DMS153 treated with DMSO at 0.1 percent for 48 hours (cell line): ENCODE measurements around the gene SLC23A2.
A peak's percentile ranks its signal among the peaks of the same experiment; 100 is the strongest.
"Not testable (repeated sequence)": the region's sequence is repeated elsewhere in the genome, so short reads cannot be mapped to it uniquely, and the experiment has no call there.

Source experiments
- DNase-seq: peaks from one replicate; lab custom pipeline; 2025; ENCODE audit not compliant: unreplicated experiment; lab: John Stamatoyannopoulos, UW

SLC23A2 gene

GRCh38 chr20:4880051-4880450 lies 121.3 kb downstream of the SLC23A2 start:
- DNase-seq, result no peak

DNA sequence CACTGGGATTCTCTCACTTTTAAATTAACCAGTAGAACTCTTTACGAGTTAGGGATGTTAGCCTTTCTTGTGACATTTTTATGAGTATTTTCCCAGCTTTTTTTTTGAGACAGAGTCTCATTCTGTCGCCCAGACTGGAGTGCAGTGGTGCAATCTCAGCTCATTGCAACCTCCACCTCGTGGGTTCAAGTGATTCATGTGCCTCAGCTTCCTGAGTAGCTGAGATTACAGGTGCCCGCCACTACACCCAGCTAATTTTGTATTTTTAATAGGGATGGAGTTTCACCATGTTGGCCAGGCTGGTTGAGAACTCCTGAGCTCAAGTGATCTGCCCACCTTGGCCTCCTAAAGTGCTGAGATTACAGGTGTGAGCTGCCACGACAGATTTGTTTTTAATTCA lies 123.2 kb downstream of the SLC23A2 start:
- not testable (repeated sequence) for DNase-seq

GRCh38 chr20:4876731-4877130 lies 124.6 kb downstream of the SLC23A2 start:
- peak; percentile 16 for DNase-seq

GRCh38 chr20:4876301-4876700 lies 125.0 kb downstream of the SLC23A2 start:
- DNase-seq, result no peak

DNA sequence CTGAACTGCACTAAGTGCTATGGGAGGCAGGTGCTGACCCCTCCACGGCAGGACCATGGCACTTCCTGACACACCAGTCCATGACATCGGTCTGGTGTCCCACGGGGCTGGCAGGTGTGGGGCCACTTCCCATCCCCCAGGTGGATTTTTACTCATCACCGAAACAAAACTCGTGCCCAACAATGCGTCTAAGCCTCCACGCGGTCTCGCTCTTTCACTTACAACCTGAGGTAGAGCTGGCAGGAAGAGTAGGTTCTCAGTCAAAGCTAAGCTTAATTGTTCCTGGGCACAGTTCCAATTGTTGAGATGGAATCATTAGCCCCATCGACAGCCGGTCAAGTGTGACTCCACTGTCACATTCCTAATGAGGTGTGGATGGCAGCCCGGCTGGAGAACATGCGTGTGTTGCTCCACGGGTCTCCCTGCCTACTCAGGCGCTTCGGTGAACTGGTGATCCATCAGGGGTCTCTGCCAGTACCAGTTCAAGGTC lies 125.7 kb downstream of the SLC23A2 start:
- DNase-seq, result peak; percentile 93

DNA sequence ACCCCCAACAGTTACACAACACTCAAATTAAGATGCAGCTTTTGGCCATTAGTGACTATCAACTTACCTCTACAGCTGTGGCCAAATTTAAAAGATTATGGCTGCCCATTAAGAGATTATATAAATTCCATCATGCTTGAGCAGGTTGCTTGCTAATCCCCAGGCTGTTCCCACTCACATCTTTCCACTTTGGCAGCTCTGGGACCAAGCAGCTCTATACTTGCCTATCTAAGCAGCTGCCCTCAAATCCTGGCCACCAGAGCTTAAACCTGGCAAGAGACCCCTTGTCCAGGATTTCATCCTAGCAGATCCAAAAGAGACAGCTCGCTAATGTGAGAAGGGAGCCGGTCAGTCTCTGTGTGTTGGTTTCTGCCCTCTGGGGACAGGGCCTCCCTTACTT lies 127.9 kb downstream of the SLC23A2 start:
- no peak for DNase-seq

DNA sequence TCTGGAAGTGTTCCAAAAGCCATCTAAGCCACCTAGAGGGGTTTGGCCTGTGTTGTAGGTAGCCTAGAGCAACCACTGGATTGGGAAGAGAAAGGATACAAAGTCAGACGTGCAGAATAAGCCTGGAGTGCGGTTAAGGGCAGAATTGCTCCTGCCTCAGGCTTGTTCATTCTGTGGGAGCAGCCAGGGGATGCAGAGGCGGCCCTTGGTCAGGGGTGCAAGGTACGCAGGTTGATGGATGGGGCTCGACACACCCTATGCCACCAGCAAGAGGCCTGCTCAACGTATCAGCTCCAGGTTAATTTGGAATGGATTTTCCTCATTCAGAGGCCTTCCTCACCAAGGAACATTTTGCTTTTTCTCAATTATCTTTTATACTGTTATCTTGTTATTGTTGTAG lies 129.8 kb downstream of the SLC23A2 start:
- DNase-seq, result no peak

GRCh38 chr20:4870906-4871305 lies 130.4 kb downstream of the SLC23A2 start:
- DNase-seq, result no peak

DNA sequence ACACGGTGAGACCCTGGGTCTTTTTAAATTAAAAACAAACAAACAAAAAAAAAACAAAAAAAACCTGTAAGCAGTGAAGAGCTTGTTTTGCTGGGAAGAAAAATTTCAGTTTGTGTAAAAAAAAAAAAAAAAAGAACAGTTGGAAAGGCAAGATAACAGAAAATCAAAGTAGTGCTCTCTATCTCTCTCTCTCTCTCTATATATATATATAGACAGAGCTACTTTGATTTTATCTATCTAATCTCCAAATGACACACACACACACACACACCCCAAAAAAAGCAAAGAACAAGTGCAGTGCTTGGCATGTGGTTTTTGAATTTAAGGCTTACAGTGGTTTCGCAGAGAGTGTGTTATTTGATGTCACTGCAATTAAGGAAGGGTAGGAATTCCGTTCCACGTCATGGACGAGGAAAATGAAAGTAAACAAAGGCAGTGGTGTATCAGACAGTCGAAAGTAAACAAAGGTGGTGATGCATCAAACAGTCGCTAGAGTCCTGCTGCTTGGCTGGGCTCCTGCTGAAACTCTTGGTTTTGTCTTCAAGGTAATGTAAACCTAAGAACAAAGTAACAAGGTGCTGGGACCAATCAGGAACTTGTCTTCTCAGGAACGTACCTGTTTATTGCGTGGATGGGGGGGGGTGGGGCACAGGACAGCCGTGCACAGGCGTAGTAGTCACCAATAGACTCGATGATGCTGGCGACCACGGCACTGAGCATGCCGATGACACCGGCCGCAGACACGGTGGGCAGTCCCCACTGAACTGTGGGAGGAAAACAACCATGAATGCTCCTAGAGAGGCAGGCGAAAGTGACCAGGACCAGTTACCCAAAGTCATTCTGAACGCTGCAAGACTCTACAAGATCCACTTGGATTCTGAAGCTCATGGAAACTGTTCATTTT lies 131.8 kb downstream of the SLC23A2 start:
- DNase-seq, result peak; percentile 31

GRCh38 chr20:4867051-4867450 lies 134.3 kb downstream of the SLC23A2 start:
- no peak for DNase-seq

- no peak for DNase-seq
Observed at GRCh38 chr20:4866429-4866828, 134.9 kb downstream of the SLC23A2 start.

GRCh38 chr20:4864311-4864752 lies 137.0 kb downstream of the SLC23A2 start:
- DNase-seq, result no peak

DNA sequence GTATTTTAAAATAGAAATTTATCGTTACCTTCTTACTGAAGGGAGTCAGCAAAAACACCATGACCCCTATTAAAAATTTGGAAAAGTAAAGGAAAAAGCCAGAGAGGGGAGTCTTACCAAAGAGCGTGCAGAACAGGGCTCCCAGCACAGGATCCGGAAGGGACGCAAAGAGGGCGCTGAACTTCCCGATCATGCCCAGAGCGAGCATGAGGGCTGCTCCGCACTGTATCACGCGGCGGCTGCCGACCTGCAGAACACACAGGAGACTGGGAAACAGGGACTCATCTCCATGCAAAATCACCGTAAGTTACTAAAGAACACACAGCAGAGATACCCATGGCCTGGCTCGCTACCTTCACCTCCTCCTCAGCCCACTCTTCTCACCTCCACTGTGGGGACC lies 138.6 kb downstream of the SLC23A2 start:
- no peak for DNase-seq

DNA sequence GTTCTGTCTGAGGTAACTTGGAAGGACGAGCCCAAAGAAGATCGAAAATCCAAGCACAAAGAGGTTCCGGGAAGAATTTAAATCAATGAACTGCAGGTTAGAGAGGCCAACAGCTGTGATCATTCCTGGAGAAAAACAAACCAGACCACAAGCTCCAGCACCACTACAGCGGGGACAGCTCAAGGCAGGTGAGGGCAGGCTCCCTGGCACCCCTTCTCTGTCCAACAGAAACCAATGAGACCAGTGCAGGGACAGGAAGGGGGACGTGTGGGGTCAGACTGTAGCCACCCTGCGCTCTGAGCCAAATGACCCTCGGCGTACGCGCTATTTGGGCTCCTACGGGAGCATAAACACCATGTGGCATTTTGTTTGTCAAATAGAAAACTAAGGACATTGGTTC lies 139.3 kb downstream of the SLC23A2 start:
- no peak for DNase-seq

DNA sequence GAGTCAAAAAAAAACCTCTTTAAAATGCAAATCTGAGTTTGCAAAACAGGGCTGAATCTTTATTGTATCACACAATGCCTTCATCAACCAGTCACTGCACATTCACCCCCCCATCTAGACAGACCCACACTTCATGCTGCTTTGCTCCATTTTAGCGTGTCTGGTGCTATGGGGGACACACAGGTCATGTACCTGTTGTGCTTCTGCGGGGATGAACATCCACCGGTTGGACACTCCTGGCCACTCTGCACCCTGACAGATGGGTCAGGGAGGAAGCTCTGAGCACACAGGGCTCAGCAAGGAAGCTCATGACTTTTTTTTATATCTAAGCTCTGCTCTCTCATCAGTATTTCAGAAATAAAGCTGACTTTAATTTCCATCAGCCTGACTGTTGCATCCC lies 143.3 kb downstream of the SLC23A2 start:
- no peak for DNase-seq

DNA sequence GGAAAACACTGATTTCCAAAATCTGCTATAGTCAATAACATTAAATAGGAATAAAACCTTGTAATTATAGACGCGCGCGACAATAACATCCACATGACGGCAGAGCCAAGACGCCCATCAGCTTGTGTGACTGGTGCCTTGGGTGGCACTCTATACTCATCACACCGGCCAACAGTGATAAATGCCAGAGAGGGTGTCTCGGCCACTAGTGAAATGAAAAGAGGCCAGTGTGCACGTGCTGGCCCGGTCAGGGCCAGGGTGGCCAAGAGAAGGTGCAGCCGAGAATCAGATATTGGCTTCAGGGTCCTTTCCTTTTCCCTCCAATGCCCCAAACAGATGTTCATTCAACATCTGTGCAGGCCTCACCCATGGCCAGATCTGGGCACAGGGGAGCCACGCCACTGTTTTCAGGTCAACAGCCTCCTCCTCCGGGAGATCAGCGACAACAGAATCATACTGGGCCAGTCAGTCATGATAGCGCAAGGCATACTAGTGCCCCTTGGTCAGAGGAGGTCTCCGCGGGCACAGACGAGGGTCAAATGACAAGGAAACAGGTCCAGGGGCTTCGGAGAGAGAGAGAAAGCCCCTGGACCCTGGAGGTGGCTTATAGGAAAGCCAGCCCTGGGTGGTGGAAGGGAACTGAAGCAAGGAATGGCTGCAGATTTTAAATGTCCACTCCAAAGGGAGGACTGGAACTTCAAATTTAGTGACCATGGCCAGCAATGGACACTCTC lies 145.1 kb downstream of the SLC23A2 start:
- DNase-seq, result no peak

- DNase-seq, result no peak
Observed at GRCh38 chr20:4855555-4855954, 145.8 kb downstream of the SLC23A2 start.

DNA sequence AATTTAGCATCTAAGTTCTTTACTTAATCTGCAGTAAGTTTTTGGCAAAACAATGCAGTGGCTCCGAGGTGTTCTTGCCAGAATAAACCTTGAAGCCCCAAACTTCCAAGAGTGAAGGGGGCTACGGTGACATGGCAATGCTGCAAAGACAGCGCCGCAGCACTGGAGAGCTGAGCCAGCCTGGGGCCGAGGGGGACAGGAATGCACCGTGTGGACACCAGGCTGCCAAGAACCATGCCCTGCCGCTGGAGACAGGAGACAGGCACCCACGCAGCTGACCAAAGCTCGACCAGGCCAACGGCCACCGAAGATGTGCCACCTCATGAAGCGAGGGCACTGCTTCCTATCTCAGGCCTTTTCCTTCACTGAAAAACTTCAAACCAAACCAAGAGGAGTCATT lies 146.2 kb downstream of the SLC23A2 start:
- DNase-seq, result no peak

- no peak for DNase-seq
Observed at GRCh38 chr20:4854561-4854901, 146.8 kb downstream of the SLC23A2 start.

DNA sequence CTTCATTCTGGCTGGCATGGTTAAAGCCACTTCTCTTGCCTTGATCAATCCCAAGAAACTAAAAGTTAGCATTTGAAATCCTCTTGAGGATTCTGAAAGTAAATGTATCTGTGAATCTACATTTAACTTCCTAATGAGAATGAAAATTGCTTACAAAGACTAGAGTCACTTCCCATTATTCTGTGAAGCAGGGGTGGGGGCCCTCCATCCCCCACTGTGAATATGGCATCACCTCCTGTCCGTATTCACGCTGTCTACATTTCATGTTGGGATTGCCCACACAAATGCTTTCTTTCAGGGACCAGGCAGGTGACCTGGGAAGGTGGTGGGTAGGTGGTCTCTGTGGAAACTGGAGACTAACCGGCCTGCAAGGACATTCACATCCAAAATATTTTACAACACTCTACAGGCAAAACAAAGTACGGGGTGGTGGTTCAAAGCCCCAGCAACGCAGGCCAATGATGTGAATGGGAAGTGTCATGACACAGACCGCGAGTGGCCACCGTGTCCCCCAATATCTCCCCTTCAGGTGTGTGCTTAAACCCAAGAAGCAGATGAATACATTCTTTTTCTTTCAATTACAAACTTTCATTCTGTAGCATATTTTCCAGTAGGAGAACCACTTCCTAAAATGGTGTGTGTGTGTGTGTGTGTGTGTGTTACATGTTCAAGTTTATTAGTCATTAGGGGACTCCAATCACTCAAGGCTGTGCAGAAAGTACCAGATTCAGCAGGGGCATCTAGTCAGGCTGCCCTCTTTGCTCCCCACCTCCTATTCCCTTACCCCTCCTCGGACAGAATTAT lies 147.4 kb downstream of the SLC23A2 start:
- DNase-seq, result no peak

GRCh38 chr20:4853004-4853403 lies 148.3 kb downstream of the SLC23A2 start:
- DNase-seq, result no peak
